Osteocyte (in vitro differentiated cells): ENCODE results near the gene COMP. TPM values are rescaled to one million over a fixed set of nuclear protein-coding genes. Genes with fewer than 3 reads are reported as not detected.

Source experiments
- DNase-seq: peaks from one replicate; pipeline ENCODE4 v3.0.0; 2021; ENCODE audit warnings: mixed read lengths; ENCODE audit not compliant: unreplicated experiment; ENCODE audit errors: extremely low spot score
- H3K27ac Mint-ChIP-seq: one replicate; pipeline ENCODE4 v1.8.0; 2021; ENCODE audit warnings: mild to moderate bottlenecking, mixed read lengths; ENCODE audit not compliant: unreplicated experiment
- H3K27me3 Mint-ChIP-seq: one replicate; pipeline ENCODE4 v1.8.0; 2021; ENCODE audit warnings: mixed read lengths; ENCODE audit not compliant: unreplicated experiment
- H3K36me3 Mint-ChIP-seq: one replicate; pipeline ENCODE4 v1.8.0; 2021; ENCODE audit warnings: mixed read lengths; ENCODE audit not compliant: unreplicated experiment
- H3K4me1 Mint-ChIP-seq: one replicate; pipeline ENCODE4 v1.8.0; 2021; ENCODE audit warnings: mixed read lengths; ENCODE audit not compliant: unreplicated experiment
- H3K4me3 Mint-ChIP-seq: one replicate; pipeline ENCODE4 v1.8.0; 2021; ENCODE audit warnings: mild to moderate bottlenecking, moderate library complexity, mixed read lengths; ENCODE audit not compliant: unreplicated experiment
- H3K9me3 Mint-ChIP-seq: one replicate; pipeline ENCODE4 v1.8.0; 2021; ENCODE audit warnings: mixed read lengths; ENCODE audit not compliant: unreplicated experiment
- CTCF ChIP-seq: fragments of 200-600 bp; sonication (generic); IDR thresholded peaks from 2 replicates; pipeline ENCODE4 v1.5.0; 2021; ENCODE audit warnings: antibody characterized with exemption, mild to moderate bottlenecking, moderate library complexity
- total RNA-seq: library from RNA; stranded (reverse); gene quantifications from 2 replicates; pipeline ENCODE4 v1.2.1, GENCODE V29; 2021

Gene COMP
- total RNA-seq, 1 donor from 2014 or later, result 0.13 TPM

DNA sequence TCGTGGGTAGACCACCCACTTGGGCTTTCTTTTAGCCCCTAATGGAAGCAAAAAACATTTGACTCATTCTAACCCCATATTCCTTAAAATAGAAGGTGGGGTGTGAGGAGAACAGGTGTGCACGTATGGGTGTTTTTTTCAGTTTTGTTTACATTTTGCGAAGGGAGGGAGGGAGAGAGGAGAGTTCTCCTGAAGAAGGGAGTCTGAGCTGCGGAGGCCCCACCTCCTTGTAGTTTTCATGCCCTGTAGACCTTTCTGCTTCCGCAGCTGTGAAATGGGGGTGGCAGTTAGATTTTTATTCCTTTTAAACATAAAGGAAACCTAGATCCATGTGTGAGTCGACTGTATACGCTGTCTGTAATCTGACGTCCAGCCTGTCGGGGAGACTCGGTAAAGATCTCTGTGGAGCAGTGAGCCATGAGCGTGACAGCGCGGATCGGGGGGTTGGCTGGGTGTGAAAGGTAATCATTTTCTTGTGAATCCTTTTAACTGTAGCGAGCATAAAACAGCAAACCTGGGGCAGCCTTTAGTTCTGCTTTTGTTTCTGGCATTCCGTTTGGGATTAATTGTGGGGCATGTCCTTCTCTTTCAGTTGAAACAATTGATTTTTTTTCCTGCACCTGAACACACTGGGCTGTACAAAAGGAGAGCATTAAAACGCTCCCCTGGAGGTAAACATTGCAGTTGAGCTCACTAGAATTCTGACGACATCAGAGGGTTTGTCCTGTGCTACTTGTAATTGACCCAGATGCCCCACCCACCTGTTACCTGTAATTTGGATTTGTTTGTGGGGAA lies 42.9 kb upstream of the COMP start:
- H3K27me3 Mint-ChIP-seq, result no peaks in the 10 kb centered on the region
- no peaks in the 10 kb centered on the region for H3K9me3 Mint-ChIP-seq
- H3K27ac Mint-ChIP-seq, result peak overlapping the region; percentile 53

GRCh38 chr19:18833141-18833476 lies 42.0 kb upstream of the COMP start:
- Mint-ChIP-seq H3K4me3 (peak overlapping the region; percentile 93), H3K9me3 (no peaks in the 10 kb centered on the region), H3K27me3 (no peaks in the 10 kb centered on the region), H3K4me1 (peaks cover 37% of the 10 kb centered on the region), H3K27ac (peak overlapping the region; percentile 89), H3K36me3 (peaks cover 8% of the 10 kb centered on the region)
- DNase-seq, result no peak
- no peak for TF ChIP-seq CTCF

More for the DNA sequence above, 42.9 kb upstream of the COMP start:
- Mint-ChIP-seq H3K4me3 (peak overlapping the region; percentile 93), H3K36me3 (peaks cover 8% of the 10 kb centered on the region), H3K4me1 (peaks cover 42% of the 10 kb centered on the region)
- TF ChIP-seq CTCF, result no peak
- DNase-seq, result no peak

DNA sequence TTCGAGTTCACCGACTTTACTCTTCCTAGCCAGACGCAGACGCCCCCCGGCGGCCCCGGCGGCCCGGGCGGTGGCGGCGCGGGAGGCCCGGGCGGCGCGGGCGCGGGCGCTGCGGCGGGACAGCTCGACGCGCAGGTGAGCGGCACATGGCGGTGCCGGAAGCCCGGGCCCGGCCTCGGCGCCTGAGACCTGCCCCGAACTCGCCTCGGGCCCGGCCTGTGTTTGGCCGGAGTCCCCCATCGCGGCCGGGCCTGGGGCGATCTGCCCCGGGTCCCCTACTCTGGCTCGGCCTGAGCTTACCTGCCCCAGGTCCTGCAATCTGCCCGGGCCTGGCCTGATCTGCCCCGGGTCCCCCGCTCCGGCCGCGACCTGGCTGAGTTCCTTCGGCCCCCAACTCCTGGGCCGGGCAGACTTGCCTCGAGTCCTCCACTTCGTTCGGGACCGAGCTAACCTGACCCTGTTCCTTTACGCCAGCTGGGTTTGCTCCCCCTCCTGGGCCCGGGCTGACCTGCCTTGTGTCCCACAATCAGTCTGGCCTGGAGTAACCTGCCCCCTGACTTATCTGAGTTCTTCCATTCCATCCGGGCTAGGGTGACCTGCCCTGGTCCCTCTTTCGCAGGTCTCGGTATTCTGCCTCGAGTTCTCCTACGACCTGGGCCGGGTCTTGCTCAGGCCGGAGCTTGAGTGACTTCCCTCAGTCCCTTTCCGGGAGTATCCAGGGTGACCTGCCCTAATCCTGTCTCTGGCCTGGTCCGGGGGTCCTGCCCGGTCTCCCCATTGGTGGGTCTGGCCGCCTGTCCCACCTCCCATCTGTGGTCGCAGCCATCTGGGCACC lies 41.4 kb upstream of the COMP start:
- H3K4me3 Mint-ChIP-seq, result peak overlapping the region; percentile 93
- peak overlapping the region; percentile 89 for H3K27ac Mint-ChIP-seq
- no peak for TF ChIP-seq CTCF
- H3K27me3 Mint-ChIP-seq, result peaks cover 5% of the 10 kb centered on the region
- peaks cover 34% of the 10 kb centered on the region for H3K4me1 Mint-ChIP-seq
- no peaks in the 10 kb centered on the region for H3K9me3 Mint-ChIP-seq
- H3K36me3 Mint-ChIP-seq, result peaks cover 4% of the 10 kb centered on the region
- no peak for DNase-seq

GRCh38 chr19:18831524-18832305 lies 40.6 kb upstream of the COMP start, which contains the start of gene UPF1:
Gene UPF1, plus strand, starts transcription at chr19:18831959. Its CDS starts 251 bp downstream, at chr19:18832210.
- H3K4me3 Mint-ChIP-seq, result peak within 1 kb of the TSS; percentile 93

More at GRCh38 chr19:18831524-18832305, 40.6 kb upstream of the COMP start, which contains the start of gene UPF1:
- Mint-ChIP-seq H3K27ac (peak within 1 kb of the TSS; percentile 89), H3K4me1 (peaks cover 34% of the 10 kb centered on the region), H3K27me3 (peaks cover 5% of the 10 kb centered on the region), H3K36me3 (peaks cover 4% of the 10 kb centered on the region), H3K9me3 (no peaks in the 10 kb centered on the region)
- DNase-seq, result peak; percentile 98
- peak; percentile 19 for TF ChIP-seq CTCF
